Loucy (cell line): Measurements from ENCODE around the gene WDR35.

Experiments
- H2AFZ ChIP-seq: fragments of 200-600 bp; sonication (generic); 2 replicates; pipeline ENCODE4 v1.6.0; 2016; ENCODE audit warnings: antibody characterized with exemption, mild to moderate bottlenecking, low read length, moderate library complexity
- H3F3A ChIP-seq: fragments of 200-600 bp; 2 replicates; pipeline ENCODE4 v1.6.0; 2016; ENCODE audit warnings: antibody characterized with exemption, low read depth, mild to moderate bottlenecking
- H3K27me3 ChIP-seq: fragments of 200-600 bp; sonication (generic); 2 replicates; pipeline ENCODE4 v1.6.1; 2014; ENCODE audit warnings: low read length, mild to moderate bottlenecking; ENCODE audit not compliant: insufficient read depth, poor library complexity, severe bottlenecking
- H3K36me3 ChIP-seq: fragments of 200-600 bp; sonication (generic); 2 replicates; pipeline ENCODE4 v1.6.1; 2016; ENCODE audit warnings: low read length; ENCODE audit not compliant: insufficient read depth
- H3K4me1 ChIP-seq: fragments of 200-600 bp; sonication (generic); 2 replicates; pipeline ENCODE4 v1.5.1; 2014; ENCODE audit warnings: low read length, mild to moderate bottlenecking; ENCODE audit not compliant: insufficient read depth, poor library complexity, severe bottlenecking
- H3K4me2 ChIP-seq: fragments of 200-600 bp; sonication (generic); 2 replicates; pipeline ENCODE4 v1.6.0; 2014; ENCODE audit warnings: antibody characterized with exemption, low read length, low read depth, mild to moderate bottlenecking; ENCODE audit not compliant: poor library complexity, severe bottlenecking
- H3K4me3 ChIP-seq: fragments of 200-600 bp; sonication (generic); 2 replicates; pipeline ENCODE4 v1.5.1; 2014; ENCODE audit warnings: low read length, mild to moderate bottlenecking, mixed read lengths; ENCODE audit not compliant: poor library complexity, severe bottlenecking
- H3K79me2 ChIP-seq: fragments of 200-600 bp; sonication (generic); 2 replicates; pipeline ENCODE4 v1.6.1; 2014; ENCODE audit warnings: low read length; ENCODE audit not compliant: insufficient read depth
- H3K9ac ChIP-seq: fragments of 200-600 bp; sonication (generic); 2 replicates; pipeline ENCODE4 v1.6.0; 2014; ENCODE audit warnings: mild to moderate bottlenecking, low read depth, low read length, moderate library complexity; ENCODE audit not compliant: poor library complexity, severe bottlenecking
- H3K9me2 ChIP-seq: fragments of 200-600 bp; sonication (generic); replicated peaks from 2 replicates; pipeline ENCODE4 v1.6.1; 2016; ENCODE audit warnings: low read depth, low read length, mixed read lengths
- H3K9me3 ChIP-seq: fragments of 200-600 bp; sonication (generic); 2 replicates; pipeline ENCODE4 v1.6.1; 2014; ENCODE audit warnings: mild to moderate bottlenecking, antibody characterized with exemption, low read length, low read depth; ENCODE audit not compliant: insufficient read depth
- H4K20me1 ChIP-seq: fragments of 200-600 bp; sonication (generic); 2 replicates; pipeline ENCODE4 v1.6.0; 2014; ENCODE audit warnings: antibody characterized with exemption, low read length, mild to moderate bottlenecking; ENCODE audit not compliant: insufficient read depth, poor library complexity, severe bottlenecking
- CTCF ChIP-seq: fragments of 200-600 bp; sonication (generic); conservative IDR thresholded peaks from 2 replicates; pipeline ENCODE4 v1.5.1; 2014; ENCODE audit warnings: mild to moderate bottlenecking, antibody characterized with exemption, low read length
- EZH2phosphoT487 ChIP-seq: fragments of 200-600 bp; IDR thresholded peaks from 2 replicates; pipeline ENCODE4 v1.6.1; 2018; ENCODE audit warnings: antibody characterized with exemption, mild to moderate bottlenecking, moderate library complexity, borderline replicate concordance

WDR35 gene

GRCh38 chr2:20005891-20006470 lies 16.1 kb upstream of the WDR35 start:
- Histone ChIP-seq H3K4me3 (no peak overlapping the region), H4K20me1 (no peaks in the 10 kb centered on the region), H3K9me2 (no peaks in the 10 kb centered on the region), H3K79me2 (no peaks in the 10 kb centered on the region), H3K4me2 (no peak overlapping the region), H3K27me3 (no peaks in the 10 kb centered on the region), H3K4me1 (no peaks in the 10 kb centered on the region), H2AFZ (no peak overlapping the region), H3F3A (no peaks in the 10 kb centered on the region), H3K9me3 (no peaks in the 10 kb centered on the region), H3K9ac (no peak overlapping the region), H3K36me3 (no peaks in the 10 kb centered on the region)
- TF ChIP-seq CTCF = no peak
- TF ChIP-seq EZH2phosphoT487 = no peak

GRCh38 chr2:20005067-20005627 lies 15.2 kb upstream of the WDR35 start:
- H4K20me1 ChIP-seq = no peaks in the 10 kb centered on the region
- H3F3A ChIP-seq = no peaks in the 10 kb centered on the region
- H3K79me2 ChIP-seq = no peaks in the 10 kb centered on the region
- no peaks in the 10 kb centered on the region for H3K27me3 ChIP-seq
- no peaks in the 10 kb centered on the region for H3K9me3 ChIP-seq
- H3K9me2 ChIP-seq = no peaks in the 10 kb centered on the region
- no peak for TF ChIP-seq EZH2phosphoT487
- no peak for TF ChIP-seq CTCF
- H3K36me3 ChIP-seq = no peaks in the 10 kb centered on the region
- no peak overlapping the region for H2AFZ ChIP-seq
- no peaks in the 10 kb centered on the region for H3K4me1 ChIP-seq
- H3K4me2 ChIP-seq = no peak overlapping the region
- H3K4me3 ChIP-seq = no peak overlapping the region
- H3K9ac ChIP-seq = no peak overlapping the region

- H3K79me2 ChIP-seq = no peaks in the 10 kb centered on the region
- no peak overlapping the region for H3K4me3 ChIP-seq
- no peaks in the 10 kb centered on the region for H3K9me2 ChIP-seq
- no peaks in the 10 kb centered on the region for H3F3A ChIP-seq
- no peak overlapping the region for H3K9ac ChIP-seq
- TF ChIP-seq EZH2phosphoT487 (no peak), CTCF (no peak)
- H3K36me3 ChIP-seq = no peaks in the 10 kb centered on the region
- H2AFZ ChIP-seq = no peak overlapping the region
- H3K4me1 ChIP-seq = no peaks in the 10 kb centered on the region
- no peaks in the 10 kb centered on the region for H4K20me1 ChIP-seq
- no peak overlapping the region for H3K4me2 ChIP-seq
- H3K9me3 ChIP-seq = no peaks in the 10 kb centered on the region
- no peaks in the 10 kb centered on the region for H3K27me3 ChIP-seq
Observed at GRCh38 chr2:20001361-20001863, 11.5 kb upstream of the WDR35 start.
